Measurements from ENCODE around the gene TRMT61B. TPM values are rescaled to one million over a fixed set of nuclear protein-coding genes. Genes with fewer than 3 reads are reported as not detected.

TRMT61B gene
- total RNA-seq, 2 experiments from 2014 or later, result 13.6 to 15.5 TPM

GRCh38 chr2:28802975-28803429 is 67.1 kb downstream of the TRMT61B start:
- CTCF ChIA-PET, result interaction anchor here (0.5 kb wide), 1 partner anchor 20 kb away, joined by 4 read pairs; no protein-coding TSS in a partner anchor
- no peaks in the 10 kb centered on the region for H3K9me3 Mint-ChIP-seq
- H3K27me3 Mint-ChIP-seq (ENCODE audit: low read depth), result no peaks in the 10 kb centered on the region
- H3K4me3 Mint-ChIP-seq, result no peak overlapping the region
- peaks cover 30% of the 10 kb centered on the region for H3K36me3 Mint-ChIP-seq (ENCODE audit: low read depth)
- H3K27ac Mint-ChIP-seq, result peak overlapping the region; percentile 75
- peaks cover 3% of the 10 kb centered on the region for H3K4me1 Mint-ChIP-seq (ENCODE audit: low read depth)
- no peak for DNase-seq
- intact Hi-C loops (cut with micrococcal nuclease), result no loop called here

- Mint-ChIP-seq H3K4me1 (ENCODE audit: low read depth) (peaks cover 15% of the 10 kb centered on the region), H3K27me3 (ENCODE audit: low read depth) (no peaks in the 10 kb centered on the region), H3K9me3 (no peaks in the 10 kb centered on the region), H3K36me3 (ENCODE audit: low read depth) (peaks cover 39% of the 10 kb centered on the region), H3K27ac (no peak overlapping the region), H3K4me3 (no peak overlapping the region)
- no peak for DNase-seq
- intact Hi-C loops (cut with micrococcal nuclease), result no loop called here
- CTCF ChIA-PET, result no interaction called here
These were observed 68.4 kb downstream of the TRMT61B start for GRCh38 chr2:28801726-28802125.

Other genes starting within 250 kb of the TRMT61B start
- gene PPP1CB, start 118.5 kb downstream of the TRMT61B start, total RNA-seq, result 100 to 1,000 TPM; 235 to 239 TPM
- 1 to 10 TPM; 1.8 to 2.0 TPM for gene SPDYA, start 59.5 kb downstream of the TRMT61B start, total RNA-seq
- gene WDR43, start 24.4 kb upstream of the TRMT61B start, total RNA-seq, result 10 to 100 TPM; 76.5 to 78.7 TPM
- 1 to 10 TPM; 1.2 to 2.0 TPM for gene TOGARAM2, start 111.0 kb upstream of the TRMT61B start, total RNA-seq
- not detected for gene PCARE, start 204.2 kb upstream of the TRMT61B start, total RNA-seq
- gene CLIP4, start 245.1 kb upstream of the TRMT61B start, total RNA-seq, result 10 to 100 TPM; 25.1 to 26.6 TPM